Esophagus squamous epithelium (tissue), 5 donors: Measurements from ENCODE around the gene THEMIS2. TPM values are rescaled to one million over a fixed set of nuclear protein-coding genes. Genes with fewer than 3 reads are reported as not detected.

ENCODE experiments used
- DNase-seq: peaks from one replicate; lab custom pipeline; 2025; lab: John Stamatoyannopoulos, UW
- H3K27ac ChIP-seq, 4 donors: fragments of 200-600 bp; sonication (generic); one replicate each; pipeline ENCODE4 v1.5.1; 2016 to 2019; ENCODE audit warnings: mild to moderate bottlenecking in 1 of 4
- H3K27me3 ChIP-seq, 4 donors: fragments of 200-600 bp; sonication (generic); 1 replicate in 3 of 4; 2 replicates in 1 of 4; pipeline versions ENCODE4 v1.5.1 to v1.6.0; 2017 to 2021; ENCODE audit warnings: antibody characterized with exemption in 1 of 4
- H3K36me3 ChIP-seq, 3 donors: fragments of 200-600 bp; sonication (generic); one replicate each; pipeline ENCODE4 v1.5.1; 2016 to 2019
- H3K4me1 ChIP-seq, 3 donors: fragments of 200-600 bp; sonication (generic); one replicate each; pipeline ENCODE4 v1.5.1; 2017 to 2019
- H3K4me3 ChIP-seq, 4 donors: fragments of 200-600 bp; sonication (generic); 1 replicate in 3 of 4; 2 replicates in 1 of 4; pipeline ENCODE4 v1.5.1; 2016 to 2019; ENCODE audit warnings: mild to moderate bottlenecking in 2 of 4, moderate library complexity in 1 of 4
- H3K9me3 ChIP-seq, 3 donors: fragments of 200-600 bp; sonication (generic); one replicate each; pipeline ENCODE4 v1.5.1; 2016 to 2019
- CTCF ChIP-seq, 6 experiments: fragments of 450-650 bp in 4 of 6; fragments of 200-600 bp in 2 of 6; sonication (generic) in 2 of 6; IDR thresholded peaks; one replicate each; pipeline ENCODE4 v1.5.1; 2016 to 2019; ENCODE audit warnings: antibody characterized with exemption in 6 of 6, mild to moderate bottlenecking in 4 of 6, moderate library complexity in 4 of 6
- POLR2A ChIP-seq, 4 donors: fragments of 450-650 bp; IDR thresholded peaks; one replicate each; pipeline ENCODE4 v1.6.1; 2017; ENCODE audit warnings: antibody characterized with exemption in 4 of 4, mild to moderate bottlenecking in 4 of 4, moderate library complexity in 3 of 4
- WGBS, 2 donors: methylation state at CpG; one replicate each; pipeline ENCODE4 v1.1.5; 2018; 5-methylcytosine and 5-hydroxymethylcytosine counted together
- intact Hi-C: fragments of 100-400 bp; cut with DNase I; formaldehyde crosslinking; loops from one replicate; pipeline ENCODE4 v1.15.0; 2022
- total RNA-seq, 4 donors: library from RNA; depleted of rRNA; stranded (reverse); fragments of >200 nt; gene quantifications; one replicate each; pipeline ENCODE4 v1.1.0, GENCODE V29; 2016
- donor health status: DM: yes; HTN: yes; CAD: no.

The THEMIS2 gene
- total RNA-seq, 4 donors from 2014 or later = 2.0 to 13.9 (median 8.6) TPM

GRCh38 chr1:27886353-27886679 lies 14.0 kb downstream of the THEMIS2 start:
- no peaks in the 10 kb centered on the region for H3K9me3 ChIP-seq
- peak overlapping the region; percentile 14 to 87 (median 33) for H3K27ac ChIP-seq
- 42 to 75% methylated on average over 1 to 2 of the region's 2 CpGs for WGBS, 2 donors
- TF ChIP-seq CTCF (IDR thresholded peaks at IDR 0.05) (no peak), POLR2A (IDR thresholded peaks at IDR 0.05) (no peak)
- no peaks in the 10 kb centered on the region for H3K27me3 ChIP-seq
- H3K36me3 ChIP-seq = peaks cover 0 to 63% (median 0%) of the 10 kb centered on the region in 3 donors
- H3K4me1 ChIP-seq = peaks cover 0 to 4% (median 0%) of the 10 kb centered on the region in 3 donors
- intact Hi-C loops = no loop called here
- no peak for DNase-seq
- H3K4me3 ChIP-seq = no peak overlapping the region

GRCh38 chr1:27886744-27887143 lies 14.4 kb downstream of the THEMIS2 start:
- intact Hi-C loops = no loop called here
- WGBS, 2 donors = 61 to 71% methylated on average over 3 of the region's 3 CpGs
- Histone ChIP-seq H3K9me3 (no peaks in the 10 kb centered on the region), H3K4me3 (no peak overlapping the region), H3K27ac (peak overlapping the region; percentile 14 to 87 (median 33)), H3K27me3 (no peaks in the 10 kb centered on the region), H3K36me3 (peaks cover 0 to 67% (median 0%) of the 10 kb centered on the region in 3 donors), H3K4me1 (peaks cover 0 to 4% (median 0%) of the 10 kb centered on the region in 3 donors)
- TF ChIP-seq CTCF (IDR thresholded peaks at IDR 0.05) = no peak
- no peak for TF ChIP-seq POLR2A (IDR thresholded peaks at IDR 0.05)
- no peak for DNase-seq

DNA sequence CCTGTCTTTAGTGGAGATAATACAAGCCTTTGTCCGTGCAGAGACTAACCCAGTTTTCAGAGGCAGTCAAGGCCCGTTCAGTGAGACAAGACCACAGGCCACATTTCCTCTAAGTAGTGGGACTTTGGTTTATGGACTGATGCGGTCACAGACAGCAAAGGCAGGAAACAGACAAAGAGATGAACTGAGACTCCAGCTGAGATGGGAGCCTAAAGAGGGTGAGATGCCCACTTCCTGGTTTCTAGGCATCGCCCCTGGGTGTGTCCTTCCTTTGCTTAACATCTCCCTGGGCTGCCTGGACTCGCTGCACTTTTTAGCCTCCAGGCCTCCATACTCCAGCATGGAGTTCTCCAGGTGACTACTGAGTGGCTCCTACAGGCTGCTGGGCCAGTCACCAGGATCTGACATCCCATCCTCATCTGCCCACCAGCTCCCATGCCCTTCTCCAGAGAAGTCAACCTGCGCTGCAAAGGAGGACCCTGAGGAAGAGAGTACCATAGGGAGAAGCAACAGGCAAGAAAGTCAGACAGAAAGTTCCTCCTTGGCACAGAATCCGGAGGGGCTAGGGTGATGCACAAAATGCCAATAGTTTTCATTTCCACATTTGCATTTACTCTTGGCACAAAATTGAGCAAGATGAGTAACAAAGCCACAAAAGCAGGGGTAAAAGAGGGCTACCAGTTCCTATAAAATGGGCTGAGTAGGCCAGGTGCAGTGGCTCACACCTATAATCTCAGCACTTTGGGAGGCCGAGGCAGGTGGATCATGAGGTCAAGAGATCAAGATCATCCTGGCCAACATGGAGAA lies 15.1 kb downstream of the THEMIS2 start:
- H3K27ac ChIP-seq = peak overlapping the region in 3 of 4 donors; percentile 30 to 87 (median 36)
- H3K9me3 ChIP-seq = no peaks in the 10 kb centered on the region
- intact Hi-C loops = no loop called here

GRCh38 chr1:27889506-27889905 lies 17.2 kb downstream of the THEMIS2 start:
- Histone ChIP-seq H3K4me3 (no peak overlapping the region), H3K4me1 (peaks cover 0 to 4% (median 4%) of the 10 kb centered on the region in 3 donors), H3K27ac (peak overlapping the region in 3 of 4 donors; percentile 3 to 69 (median 11)), H3K9me3 (no peaks in the 10 kb centered on the region), H3K27me3 (no peaks in the 10 kb centered on the region), H3K36me3 (peaks cover 5 to 74% (median 26%) of the 10 kb centered on the region in 3 donors)
- TF ChIP-seq CTCF (IDR thresholded peaks at IDR 0.05) (no peak), POLR2A (IDR thresholded peaks at IDR 0.05) (peak in 1 of 4 donors; percentile 20)
- 68 to 94% methylated on average over 2 to 3 of the region's 3 CpGs for WGBS, 2 donors
- no peak for DNase-seq
- intact Hi-C loops = no loop called here

More for the DNA sequence above, 15.1 kb downstream of the THEMIS2 start:
- H3K27me3 ChIP-seq = no peaks in the 10 kb centered on the region
- H3K4me1 ChIP-seq = peaks cover 0 to 4% (median 4%) of the 10 kb centered on the region in 3 donors
- H3K36me3 ChIP-seq = peaks cover 0 to 67% (median 5%) of the 10 kb centered on the region in 3 donors
- DNase-seq = no peak
- H3K4me3 ChIP-seq = no peak overlapping the region
- WGBS, 2 donors = 66 to 79% methylated on average over 3 to 7 of the region's 8 CpGs
- TF ChIP-seq CTCF (IDR thresholded peaks at IDR 0.05) = no peak
- peak in 1 of 4 donors; percentile 21 for TF ChIP-seq POLR2A (IDR thresholded peaks at IDR 0.05)

- Histone ChIP-seq H3K36me3 (peaks cover 5 to 78% (median 33%) of the 10 kb centered on the region in 3 donors), H3K9me3 (no peaks in the 10 kb centered on the region), H3K27ac (peak overlapping the region in 3 of 4 donors; percentile 50 to 74 (median 59)), H3K4me3 (no peak overlapping the region), H3K27me3 (no peaks in the 10 kb centered on the region), H3K4me1 (peaks cover 0 to 4% (median 4%) of the 10 kb centered on the region in 3 donors)
- peak in 2 of 6 experiments; percentile 7 to 42 for TF ChIP-seq CTCF (IDR thresholded peaks at IDR 0.05)
- peak in 1 of 4 donors; percentile 52 for TF ChIP-seq POLR2A (IDR thresholded peaks at IDR 0.05)
- WGBS, 2 donors = 50 to 57% methylated on average over 7 of the region's 7 CpGs
- intact Hi-C loops = no loop called here
- no peak for DNase-seq
These were observed 19.0 kb downstream of the THEMIS2 start for GRCh38 chr1:27891196-27891889.
